Measurements from ENCODE around the gene LEP.
"Not testable (repeated sequence)": the region's sequence is repeated elsewhere in the genome, so short reads cannot be mapped to it uniquely, and the experiment has no call there.

Gene LEP

DNA sequence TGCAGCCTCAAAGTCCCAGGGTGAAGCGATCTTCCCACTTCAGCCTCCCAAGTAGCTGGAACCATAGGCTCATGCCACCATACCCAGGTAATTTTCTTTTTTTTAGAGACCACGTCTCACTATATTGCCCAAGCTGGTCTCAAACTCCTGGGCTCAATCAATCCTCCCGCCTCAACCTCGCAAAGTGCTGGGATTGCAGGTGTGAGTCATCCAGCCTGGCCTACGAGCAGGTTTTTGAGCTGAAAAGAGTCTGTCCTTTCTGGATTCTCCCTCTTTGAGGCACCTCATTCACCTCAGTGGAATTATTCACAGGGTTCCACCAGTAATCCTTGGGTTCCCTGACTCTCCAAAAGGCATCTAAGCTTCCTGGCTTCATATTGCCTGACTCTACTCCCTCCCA lies 7.6 kb upstream of the LEP start:
- no peaks in the 10 kb centered on the region for H3K9me3 ChIP-seq (ENCODE audit: control insufficient read depth in 1 of 2, low read length in 2 of 2)
- H3K27me3 ChIP-seq (ENCODE audit: low read depth, low read length) = no peaks in the 10 kb centered on the region
- H3K27ac ChIP-seq (ENCODE audit: low read length) = no peak overlapping the region
- H3K36me3 ChIP-seq (ENCODE audit: control insufficient read depth in 1 of 2, insufficient read depth in 2 of 2, low read length in 2 of 2) = no peaks in the 10 kb centered on the region
- no peaks in the 10 kb centered on the region for H3K4me1 ChIP-seq (ENCODE audit: control insufficient read depth in 1 of 2, insufficient read depth in 2 of 2, low read length in 2 of 2)
- no peak overlapping the region for H3K4me3 ChIP-seq (ENCODE audit: low read depth in 1 of 2, low read length in 2 of 2)

DNA sequence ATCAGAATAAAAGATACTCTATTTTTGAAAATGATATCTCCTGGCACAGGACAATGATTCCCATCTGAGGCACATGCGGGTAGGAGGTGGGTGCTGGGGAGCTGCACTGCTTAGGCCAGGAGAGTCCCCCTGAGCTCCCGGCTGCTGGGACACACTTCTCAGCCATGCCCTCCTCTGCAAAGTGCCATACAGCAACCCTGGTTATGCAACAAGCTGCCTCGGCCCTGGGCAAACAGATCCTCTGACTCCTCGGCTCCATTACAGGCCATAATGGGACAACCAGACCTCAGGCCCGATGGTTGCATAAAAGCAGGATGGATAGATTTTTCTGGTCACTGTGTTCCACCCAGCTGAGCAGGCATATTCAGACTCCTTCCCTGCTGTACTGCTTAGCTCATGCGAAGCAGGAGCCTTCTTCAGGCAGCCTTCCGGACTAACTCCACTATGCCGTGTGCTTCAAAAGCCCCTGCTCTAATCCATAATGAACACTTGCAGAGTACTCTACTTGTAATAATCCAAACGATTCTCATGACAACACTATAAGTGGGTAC lies 6.5 kb upstream of the LEP start:
- H3K9me3 ChIP-seq (ENCODE audit: control insufficient read depth in 1 of 2, low read length in 2 of 2) = peaks cover 0 to 5% of the 10 kb centered on the region in 2 donors
- H3K4me3 ChIP-seq (ENCODE audit: low read depth in 1 of 2, low read length in 2 of 2) = no peak overlapping the region
- no peaks in the 10 kb centered on the region for H3K27me3 ChIP-seq (ENCODE audit: low read depth, low read length)
- H3K27ac ChIP-seq (ENCODE audit: low read length) = no peak overlapping the region
- no peaks in the 10 kb centered on the region for H3K4me1 ChIP-seq (ENCODE audit: control insufficient read depth in 1 of 2, insufficient read depth in 2 of 2, low read length in 2 of 2)
- no peaks in the 10 kb centered on the region for H3K36me3 ChIP-seq (ENCODE audit: control insufficient read depth in 1 of 2, insufficient read depth in 2 of 2, low read length in 2 of 2)

DNA sequence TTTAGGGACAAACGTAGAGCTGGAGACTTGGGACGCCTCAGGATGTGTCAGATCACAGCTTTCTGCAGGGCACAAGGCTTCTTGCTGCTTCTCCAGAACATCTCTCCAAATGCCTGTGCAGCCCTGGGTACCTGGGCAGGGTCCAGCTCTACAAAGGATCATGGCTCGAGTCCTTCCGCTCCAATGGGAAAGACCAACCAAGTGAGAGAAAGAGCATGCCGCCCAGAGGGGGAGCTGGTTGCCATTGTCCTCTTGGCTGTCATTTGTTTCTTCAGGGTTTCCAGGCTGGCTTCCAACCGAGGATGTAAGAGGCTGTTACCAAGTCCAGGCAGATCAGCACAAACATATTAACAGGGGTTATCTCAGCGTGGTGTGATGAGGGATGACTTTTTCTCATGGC lies 5.6 kb upstream of the LEP start:
- H3K27ac ChIP-seq (ENCODE audit: low read length) = no peak overlapping the region
- no peak overlapping the region for H3K4me3 ChIP-seq (ENCODE audit: low read depth in 1 of 2, low read length in 2 of 2)
- H3K9me3 ChIP-seq (ENCODE audit: control insufficient read depth in 1 of 2, low read length in 2 of 2) = peaks cover 0 to 12% of the 10 kb centered on the region in 2 donors
- H3K36me3 ChIP-seq (ENCODE audit: control insufficient read depth in 1 of 2, insufficient read depth in 2 of 2, low read length in 2 of 2) = no peaks in the 10 kb centered on the region
- H3K4me1 ChIP-seq (ENCODE audit: control insufficient read depth in 1 of 2, insufficient read depth in 2 of 2, low read length in 2 of 2) = no peaks in the 10 kb centered on the region
- peaks cover 4% of the 10 kb centered on the region for H3K27me3 ChIP-seq (ENCODE audit: low read depth, low read length)

DNA sequence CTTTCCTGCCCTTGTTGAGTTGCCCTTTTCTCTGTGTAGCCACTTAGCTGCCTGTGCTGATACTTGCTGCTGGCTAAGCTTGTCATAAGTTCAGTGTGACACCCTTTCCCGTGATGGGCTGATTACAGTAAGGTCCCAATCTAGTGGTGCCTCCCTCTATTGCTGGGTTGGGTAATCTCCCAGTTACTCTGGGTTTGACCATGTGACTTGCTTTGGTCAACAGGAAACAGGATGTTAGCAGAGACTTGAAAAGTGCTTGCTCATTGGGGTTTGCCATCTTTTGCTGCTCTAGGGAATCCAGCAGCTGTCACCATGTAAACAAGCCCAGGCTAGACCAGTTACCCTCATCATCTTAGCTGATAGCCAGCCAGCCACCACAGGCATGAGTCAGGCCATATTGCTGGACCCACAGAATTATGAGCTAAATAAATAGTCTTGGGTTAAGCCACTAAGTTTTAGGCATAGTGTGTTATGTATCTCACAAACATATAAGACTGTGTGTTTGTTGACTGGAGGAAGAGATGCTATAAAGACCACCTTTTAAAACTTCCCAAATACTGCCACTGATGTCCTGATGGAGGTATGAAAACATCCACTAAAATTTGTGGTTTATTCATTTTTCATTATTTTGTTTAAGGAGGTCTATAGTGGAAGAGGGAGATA lies 4.0 kb upstream of the LEP start:
- peaks cover 9% of the 10 kb centered on the region for H3K27me3 ChIP-seq (ENCODE audit: low read depth, low read length)

DNA sequence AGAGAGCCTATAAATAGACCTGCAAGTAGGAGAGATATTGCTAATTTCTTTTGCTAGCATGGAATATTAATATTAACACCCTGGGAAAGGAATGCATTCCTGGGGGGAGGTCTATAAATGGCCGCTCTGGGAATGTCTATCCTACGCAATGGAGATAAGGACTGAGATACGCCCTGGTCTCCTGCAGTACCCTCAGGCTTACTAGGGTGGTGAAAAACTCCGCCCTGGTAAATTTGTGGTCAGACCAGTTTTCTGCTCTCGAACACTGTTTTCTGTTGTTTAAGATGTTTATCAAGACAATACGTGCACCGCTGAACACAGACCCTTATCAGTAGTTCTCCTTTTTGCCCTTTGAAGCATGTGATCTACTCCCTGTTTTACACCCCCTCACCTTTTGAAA lies 1.9 kb upstream of the LEP start:
- H3K4me1 ChIP-seq (ENCODE audit: control insufficient read depth in 1 of 2, insufficient read depth in 2 of 2, low read length in 2 of 2); H3K4me3 ChIP-seq (ENCODE audit: low read depth in 1 of 2, low read length in 2 of 2); H3K36me3 ChIP-seq (ENCODE audit: control insufficient read depth in 1 of 2, insufficient read depth in 2 of 2, low read length in 2 of 2); H3K27me3 ChIP-seq (ENCODE audit: low read depth, low read length); H3K27ac ChIP-seq (ENCODE audit: low read length): not testable (repeated sequence)
- H3K9me3 ChIP-seq (ENCODE audit: control insufficient read depth in 1 of 2, low read length in 2 of 2) = peaks cover 0 to 12% of the 10 kb centered on the region in 2 donors

More for the DNA sequence above, 4.0 kb upstream of the LEP start:
- no peaks in the 10 kb centered on the region for H3K4me1 ChIP-seq (ENCODE audit: control insufficient read depth in 1 of 2, insufficient read depth in 2 of 2, low read length in 2 of 2)
- no peaks in the 10 kb centered on the region for H3K36me3 ChIP-seq (ENCODE audit: control insufficient read depth in 1 of 2, insufficient read depth in 2 of 2, low read length in 2 of 2)
- H3K9me3 ChIP-seq (ENCODE audit: control insufficient read depth in 1 of 2, low read length in 2 of 2) = peaks cover 0 to 12% of the 10 kb centered on the region in 2 donors
- no peak overlapping the region for H3K4me3 ChIP-seq (ENCODE audit: low read depth in 1 of 2, low read length in 2 of 2)
- H3K27ac ChIP-seq (ENCODE audit: low read length) = no peak overlapping the region

DNA sequence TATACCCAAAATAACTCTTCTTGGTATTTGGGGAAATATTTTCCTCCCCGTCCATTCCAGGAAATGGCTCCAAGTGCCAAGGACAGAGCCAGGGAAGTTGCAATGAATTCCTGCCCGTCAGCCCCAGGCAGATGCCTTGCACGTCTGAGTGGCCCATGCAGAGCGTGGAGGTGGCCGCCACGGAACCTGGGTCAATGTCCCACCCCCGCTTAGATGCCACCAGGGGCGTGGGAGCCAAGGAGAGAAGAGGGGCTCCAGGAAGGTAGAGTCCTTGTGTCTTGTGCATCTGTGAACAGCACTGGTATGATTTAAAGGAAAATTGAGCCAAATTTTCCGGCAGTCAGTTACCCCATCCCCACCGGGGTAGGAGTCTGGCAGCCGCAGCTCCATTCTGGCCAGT lies 1.6 kb downstream of the LEP start:
- Histone ChIP-seq H3K9me3 (ENCODE audit: control insufficient read depth in 1 of 2, low read length in 2 of 2) (peaks cover 0 to 12% of the 10 kb centered on the region in 2 donors), H3K27me3 (ENCODE audit: low read depth, low read length) (peaks cover 9% of the 10 kb centered on the region), H3K27ac (ENCODE audit: low read length) (no peak overlapping the region), H3K4me3 (ENCODE audit: low read depth in 1 of 2, low read length in 2 of 2) (no peak overlapping the region), H3K36me3 (ENCODE audit: control insufficient read depth in 1 of 2, insufficient read depth in 2 of 2, low read length in 2 of 2) (no peaks in the 10 kb centered on the region), H3K4me1 (ENCODE audit: control insufficient read depth in 1 of 2, insufficient read depth in 2 of 2, low read length in 2 of 2) (no peaks in the 10 kb centered on the region)

DNA sequence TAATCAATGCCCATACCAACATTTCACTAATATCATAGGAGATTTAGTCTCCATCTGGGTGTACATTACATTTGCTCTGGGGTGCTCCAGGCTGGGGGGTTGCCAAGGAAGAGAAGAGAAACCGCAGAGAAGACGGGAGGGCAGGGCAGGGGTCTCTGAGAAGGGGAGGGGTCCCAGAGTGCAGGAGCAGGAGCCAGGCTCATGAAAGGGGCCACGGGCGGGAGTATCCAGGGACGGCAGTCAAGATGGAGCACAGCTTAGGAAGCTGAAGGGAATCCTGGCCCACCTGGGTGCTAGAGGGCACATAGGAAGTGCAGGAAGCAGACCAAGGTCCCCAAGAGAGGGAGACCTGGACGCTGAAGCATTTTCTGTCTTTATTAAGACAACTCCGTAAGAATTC lies 2.2 kb downstream of the LEP start:
- peaks cover 9% of the 10 kb centered on the region for H3K27me3 ChIP-seq (ENCODE audit: low read depth, low read length)
- no peak overlapping the region for H3K27ac ChIP-seq (ENCODE audit: low read length)
- no peaks in the 10 kb centered on the region for H3K36me3 ChIP-seq (ENCODE audit: control insufficient read depth in 1 of 2, insufficient read depth in 2 of 2, low read length in 2 of 2)
- no peaks in the 10 kb centered on the region for H3K4me1 ChIP-seq (ENCODE audit: control insufficient read depth in 1 of 2, insufficient read depth in 2 of 2, low read length in 2 of 2)
- H3K9me3 ChIP-seq (ENCODE audit: control insufficient read depth in 1 of 2, low read length in 2 of 2) = peaks cover 0 to 12% of the 10 kb centered on the region in 2 donors
- H3K4me3 ChIP-seq (ENCODE audit: low read depth in 1 of 2, low read length in 2 of 2) = no peak overlapping the region

DNA sequence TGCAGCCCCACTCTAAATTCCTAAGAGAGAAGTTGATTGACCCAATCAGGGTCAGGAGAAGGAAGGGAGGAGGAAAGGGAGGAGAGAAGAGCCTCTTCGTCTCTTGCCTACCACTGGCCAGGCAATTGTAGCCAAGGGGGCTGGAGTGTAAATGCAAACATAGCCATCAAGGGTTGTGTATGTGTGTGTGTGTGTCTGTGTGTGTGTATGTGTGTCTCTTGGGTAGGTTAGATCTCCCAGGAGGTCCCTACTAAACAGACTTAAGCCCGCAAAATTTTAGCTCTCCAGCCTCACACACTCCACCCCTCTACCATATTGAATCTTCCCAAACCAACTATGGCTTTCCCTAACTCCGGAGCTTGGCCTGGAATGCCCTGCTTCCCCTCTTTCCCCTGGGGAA lies 3.8 kb downstream of the LEP start:
- H3K36me3 ChIP-seq (ENCODE audit: control insufficient read depth in 1 of 2, insufficient read depth in 2 of 2, low read length in 2 of 2) = no peaks in the 10 kb centered on the region
- peaks cover 9% of the 10 kb centered on the region for H3K27me3 ChIP-seq (ENCODE audit: low read depth, low read length)
- H3K27ac ChIP-seq (ENCODE audit: low read length) = no peak overlapping the region
- H3K4me3 ChIP-seq (ENCODE audit: low read depth in 1 of 2, low read length in 2 of 2) = no peak overlapping the region
- peaks cover 0 to 5% of the 10 kb centered on the region in 2 donors for H3K9me3 ChIP-seq (ENCODE audit: control insufficient read depth in 1 of 2, low read length in 2 of 2)
- H3K4me1 ChIP-seq (ENCODE audit: control insufficient read depth in 1 of 2, insufficient read depth in 2 of 2, low read length in 2 of 2) = no peaks in the 10 kb centered on the region

DNA sequence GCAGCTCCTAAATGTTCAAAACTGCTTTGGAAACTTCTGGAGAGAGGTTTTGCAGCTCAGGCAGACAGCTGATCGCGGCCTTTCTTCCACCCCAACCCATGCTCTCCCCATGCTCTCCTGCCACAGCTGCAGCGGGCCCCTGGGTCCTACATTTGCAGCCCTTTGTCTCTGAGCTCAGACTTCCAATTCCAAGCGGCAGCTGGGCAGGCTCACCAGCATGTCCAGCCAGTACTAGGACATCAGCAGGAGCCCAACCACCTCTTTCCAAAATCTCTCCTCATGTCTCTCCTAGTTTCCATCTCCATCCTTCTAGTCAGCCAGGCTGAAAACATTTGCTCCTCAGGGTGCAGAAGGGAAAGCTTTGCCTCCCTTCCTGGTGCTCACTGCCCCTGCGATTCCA lies 6.0 kb downstream of the LEP start:
- no peaks in the 10 kb centered on the region for H3K9me3 ChIP-seq (ENCODE audit: control insufficient read depth in 1 of 2, low read length in 2 of 2)
- H3K36me3 ChIP-seq (ENCODE audit: control insufficient read depth in 1 of 2, insufficient read depth in 2 of 2, low read length in 2 of 2) = no peaks in the 10 kb centered on the region
- H3K27me3 ChIP-seq (ENCODE audit: low read depth, low read length) = no peaks in the 10 kb centered on the region
- H3K4me3 ChIP-seq (ENCODE audit: low read depth in 1 of 2, low read length in 2 of 2) = no peak overlapping the region
- H3K27ac ChIP-seq (ENCODE audit: low read length) = no peak overlapping the region
- no peaks in the 10 kb centered on the region for H3K4me1 ChIP-seq (ENCODE audit: control insufficient read depth in 1 of 2, insufficient read depth in 2 of 2, low read length in 2 of 2)

DNA sequence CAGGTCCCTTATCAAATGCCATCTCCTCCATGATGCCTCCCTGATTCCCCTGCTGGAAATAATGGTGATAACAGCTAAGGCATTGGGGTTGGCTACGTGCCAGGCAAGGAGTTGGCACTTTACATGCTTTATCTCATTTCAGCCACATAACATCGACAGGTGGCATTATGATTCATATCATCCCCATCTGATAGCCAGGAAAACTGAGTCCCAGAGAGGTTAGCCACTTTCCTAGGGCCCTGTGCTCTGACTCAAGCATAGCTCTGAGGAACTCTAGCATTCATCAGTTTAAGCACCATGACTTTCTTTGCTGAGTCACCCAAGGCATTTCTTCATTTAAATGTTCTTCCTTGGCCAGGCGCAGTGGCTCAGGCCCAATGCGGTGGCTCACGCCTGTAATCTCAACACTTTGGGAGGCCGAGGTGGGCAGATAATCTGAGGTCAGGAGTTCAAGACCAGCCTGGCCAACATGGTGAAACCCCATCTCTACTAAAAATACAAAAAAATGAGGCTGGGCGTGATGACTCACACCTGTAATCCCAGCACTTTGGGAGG lies 6.6 kb downstream of the LEP start:
- Histone ChIP-seq H3K27ac (ENCODE audit: low read length) (no peak overlapping the region), H3K4me3 (ENCODE audit: low read depth in 1 of 2, low read length in 2 of 2) (no peak overlapping the region), H3K9me3 (ENCODE audit: control insufficient read depth in 1 of 2, low read length in 2 of 2) (no peaks in the 10 kb centered on the region), H3K36me3 (ENCODE audit: control insufficient read depth in 1 of 2, insufficient read depth in 2 of 2, low read length in 2 of 2) (no peaks in the 10 kb centered on the region), H3K27me3 (ENCODE audit: low read depth, low read length) (no peaks in the 10 kb centered on the region), H3K4me1 (ENCODE audit: control insufficient read depth in 1 of 2, insufficient read depth in 2 of 2, low read length in 2 of 2) (no peaks in the 10 kb centered on the region)

DNA sequence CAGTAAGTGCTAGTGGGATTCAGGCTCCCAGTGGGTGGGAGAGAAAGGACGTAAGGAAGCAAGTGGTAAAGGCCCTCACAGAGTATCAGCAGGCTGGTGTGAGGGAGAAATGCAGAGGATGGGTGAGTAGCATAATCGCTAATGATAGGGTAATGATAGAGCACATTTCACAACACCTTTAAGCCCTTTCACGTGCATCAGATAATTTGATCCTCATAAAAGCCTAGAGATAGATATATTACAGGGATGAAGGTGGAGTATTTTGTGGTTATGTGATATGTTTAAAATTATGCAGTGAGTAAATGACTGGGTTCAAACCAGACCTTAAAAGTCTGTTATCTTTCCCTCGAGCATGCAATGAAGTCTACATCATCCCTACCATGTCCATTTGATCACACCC lies 10.3 kb downstream of the LEP start:
- H3K4me3 ChIP-seq (ENCODE audit: low read depth in 1 of 2, low read length in 2 of 2) = no peak overlapping the region
- H3K9me3 ChIP-seq (ENCODE audit: control insufficient read depth in 1 of 2, low read length in 2 of 2) = no peaks in the 10 kb centered on the region
- no peaks in the 10 kb centered on the region for H3K27me3 ChIP-seq (ENCODE audit: low read depth, low read length)
- H3K4me1 ChIP-seq (ENCODE audit: control insufficient read depth in 1 of 2, insufficient read depth in 2 of 2, low read length in 2 of 2) = no peaks in the 10 kb centered on the region
- H3K27ac ChIP-seq (ENCODE audit: low read length) = no peak overlapping the region
- no peaks in the 10 kb centered on the region for H3K36me3 ChIP-seq (ENCODE audit: control insufficient read depth in 1 of 2, insufficient read depth in 2 of 2, low read length in 2 of 2)

DNA sequence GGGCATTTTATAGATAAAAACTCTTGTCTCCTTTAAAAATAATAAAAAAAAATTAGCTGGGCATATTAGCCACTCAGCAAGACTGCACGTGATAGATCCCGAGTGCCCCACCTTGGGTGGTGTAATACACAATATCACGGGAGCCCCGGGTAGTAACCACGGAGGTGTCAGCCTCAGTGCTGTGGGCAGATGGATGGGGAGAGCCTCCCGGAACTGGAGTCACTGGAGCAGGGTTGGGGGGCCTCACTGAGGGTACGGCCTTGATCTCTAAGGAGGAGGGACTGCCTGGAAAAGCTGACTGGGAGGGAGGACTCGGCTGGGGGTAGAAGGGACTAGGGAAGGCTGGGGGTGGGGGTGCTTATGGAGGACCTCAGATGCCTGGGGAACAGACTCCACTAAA lies 12.6 kb downstream of the LEP start:
- no peak overlapping the region for H3K27ac ChIP-seq (ENCODE audit: low read length)
- no peak overlapping the region for H3K4me3 ChIP-seq (ENCODE audit: low read depth in 1 of 2, low read length in 2 of 2)
- H3K27me3 ChIP-seq (ENCODE audit: low read depth, low read length) = no peaks in the 10 kb centered on the region
- H3K4me1 ChIP-seq (ENCODE audit: control insufficient read depth in 1 of 2, insufficient read depth in 2 of 2, low read length in 2 of 2) = no peaks in the 10 kb centered on the region
- H3K9me3 ChIP-seq (ENCODE audit: control insufficient read depth in 1 of 2, low read length in 2 of 2) = no peaks in the 10 kb centered on the region
- H3K36me3 ChIP-seq (ENCODE audit: control insufficient read depth in 1 of 2, insufficient read depth in 2 of 2, low read length in 2 of 2) = no peaks in the 10 kb centered on the region
